Activated T-helper 1 cell treated with anti-CD3 and anti-CD28 coated beads, Interleukin-12 subunit alpha, Interleukin-12 subunit beta, Interleukin-2, Interleukin-4 antibody, amounts not matched to agents 30 ng/mL and 10 ng/mL and 1 ng/mL, durations not matched to agents 14 hours and 24 hours and 36 hours (primary cell): ENCODE data around the gene TLL1. TPM values are rescaled to one million over a fixed set of nuclear protein-coding genes. Genes with fewer than 3 reads are reported as not detected.

ENCODE experiments used
- DNase-seq: peaks from one replicate; pipeline ENCODE4 v3.0.0; 2021; ENCODE audit warnings: low spot score
- H3K27ac Mint-ChIP-seq: one replicate; pipeline ENCODE4 v1.8.0; 2021; ENCODE audit warnings: mild to moderate bottlenecking, mixed read lengths
- H3K27me3 Mint-ChIP-seq: one replicate; pipeline ENCODE4 v1.8.0; 2022; ENCODE audit warnings: mild to moderate bottlenecking, moderate library complexity, mixed read lengths; ENCODE audit not compliant: insufficient read depth
- H3K36me3 Mint-ChIP-seq: one replicate; pipeline ENCODE4 v1.8.0; 2021; ENCODE audit warnings: low read depth, mixed read lengths
- H3K4me1 Mint-ChIP-seq: one replicate; pipeline ENCODE4 v1.8.0; 2021; ENCODE audit warnings: low read depth, mixed read lengths
- H3K4me3 Mint-ChIP-seq: one replicate; pipeline ENCODE4 v1.8.0; 2021; ENCODE audit warnings: mild to moderate bottlenecking, moderate library complexity, mixed read lengths
- H3K9me3 Mint-ChIP-seq: one replicate; pipeline ENCODE4 v1.8.0; 2021; ENCODE audit warnings: mixed read lengths
- intact Hi-C: fragments of 100-400 bp; cut with micrococcal nuclease; formaldehyde crosslinking; loops from one replicate; pipeline ENCODE4 v1.15.1; 2024
- total RNA-seq: library from RNA; stranded (reverse); gene quantifications from 2 replicates; pipeline ENCODE4 v1.2.3, GENCODE V29; 2022

TLL1 gene
- total RNA-seq, 1 donor from 2014 or later = not detected

GRCh38 chr4:166092797-166093290 is 219.8 kb downstream of the TLL1 start:
- no peak overlapping the region for H3K4me3 Mint-ChIP-seq
- no peaks in the 10 kb centered on the region for H3K9me3 Mint-ChIP-seq
- DNase-seq = no peak
- H3K4me1 Mint-ChIP-seq = no peaks in the 10 kb centered on the region
- no peaks in the 10 kb centered on the region for H3K36me3 Mint-ChIP-seq
- H3K27ac Mint-ChIP-seq = no peak overlapping the region
- intact Hi-C loops = loop anchor here (1.0 kb wide), 2 partner anchors 556 to 600 kb away; no protein-coding TSS in a partner anchor
- H3K27me3 Mint-ChIP-seq = no peaks in the 10 kb centered on the region

- Mint-ChIP-seq H3K4me1 (no peaks in the 10 kb centered on the region), H3K9me3 (no peaks in the 10 kb centered on the region), H3K36me3 (no peaks in the 10 kb centered on the region), H3K27me3 (no peaks in the 10 kb centered on the region), H3K4me3 (no peak overlapping the region), H3K27ac (no peak overlapping the region)
- DNase-seq = no peak
- intact Hi-C loops = no loop called here
Observed at GRCh38 chr4:166104623-166105022, 231.6 kb downstream of the TLL1 start.

DNA sequence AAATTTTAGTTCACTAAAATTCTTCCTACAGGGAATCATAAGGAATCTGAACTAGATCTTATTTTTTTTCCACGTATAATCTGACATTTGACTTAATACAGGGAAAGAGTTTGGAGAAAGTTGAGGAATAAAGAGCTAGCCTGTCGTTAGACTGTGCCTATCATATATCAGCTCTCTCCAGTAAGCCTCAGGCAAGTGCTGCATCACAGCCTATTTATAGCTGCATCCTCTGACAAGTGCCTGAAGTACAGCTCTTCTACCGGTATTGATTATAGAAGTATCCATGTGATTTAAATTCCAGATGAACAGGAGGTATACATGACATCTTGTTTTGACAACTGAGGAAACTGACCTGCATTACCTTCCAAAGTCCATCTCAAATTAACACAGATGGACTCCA is 248.9 kb downstream of the TLL1 start:
- intact Hi-C loops = no loop called here
- no peak overlapping the region for H3K4me3 Mint-ChIP-seq
- H3K4me1 Mint-ChIP-seq = no peaks in the 10 kb centered on the region
- no peak for DNase-seq
- H3K9me3 Mint-ChIP-seq = no peaks in the 10 kb centered on the region
- no peak overlapping the region for H3K27ac Mint-ChIP-seq
- H3K36me3 Mint-ChIP-seq = no peaks in the 10 kb centered on the region
- no peaks in the 10 kb centered on the region for H3K27me3 Mint-ChIP-seq

- intact Hi-C loops = no loop called here
- Mint-ChIP-seq H3K27ac (no peak overlapping the region), H3K4me1 (no peaks in the 10 kb centered on the region), H3K36me3 (no peaks in the 10 kb centered on the region), H3K4me3 (no peak overlapping the region), H3K27me3 (no peaks in the 10 kb centered on the region), H3K9me3 (no peaks in the 10 kb centered on the region)
- DNase-seq = no peak
Observed at GRCh38 chr4:166123546-166123945, 250.5 kb downstream of the TLL1 start.

- H3K4me1 Mint-ChIP-seq = no peaks in the 10 kb centered on the region
- no peak overlapping the region for H3K4me3 Mint-ChIP-seq
- intact Hi-C loops = no loop called here
- no peaks in the 10 kb centered on the region for H3K27me3 Mint-ChIP-seq
- no peaks in the 10 kb centered on the region for H3K36me3 Mint-ChIP-seq
- H3K27ac Mint-ChIP-seq = no peak overlapping the region
- DNase-seq = no peak
- peaks cover 5% of the 10 kb centered on the region for H3K9me3 Mint-ChIP-seq
Observed at GRCh38 chr4:166128403-166128802, 255.4 kb downstream of the TLL1 start.

DNA sequence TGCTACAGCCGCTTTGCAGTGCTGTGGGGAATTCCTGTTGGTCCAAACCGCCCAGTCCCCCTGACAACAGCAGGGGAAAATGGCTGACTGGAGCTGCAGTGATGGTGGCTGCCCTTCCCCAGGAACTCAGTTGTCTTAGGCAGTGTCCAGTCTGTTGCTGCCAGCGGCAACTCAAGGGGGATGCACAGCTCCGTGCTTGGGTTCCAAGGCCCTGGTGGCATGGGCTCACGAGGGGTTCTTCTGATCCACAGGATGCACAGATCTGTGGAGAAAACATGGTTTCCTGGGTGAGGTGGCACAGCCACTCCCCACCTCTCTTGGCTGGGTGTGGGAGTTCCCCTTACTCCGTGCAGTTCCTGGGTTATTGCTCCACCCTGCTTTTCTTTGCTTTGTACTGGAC is 261.2 kb downstream of the TLL1 start:
- no peaks in the 10 kb centered on the region for H3K4me1 Mint-ChIP-seq
- H3K9me3 Mint-ChIP-seq = peaks cover 5% of the 10 kb centered on the region
- H3K27ac Mint-ChIP-seq = no peak overlapping the region
- H3K36me3 Mint-ChIP-seq = no peaks in the 10 kb centered on the region
- H3K4me3 Mint-ChIP-seq = no peak overlapping the region
- DNase-seq = no peak
- intact Hi-C loops = no loop called here
- H3K27me3 Mint-ChIP-seq = no peaks in the 10 kb centered on the region

DNA sequence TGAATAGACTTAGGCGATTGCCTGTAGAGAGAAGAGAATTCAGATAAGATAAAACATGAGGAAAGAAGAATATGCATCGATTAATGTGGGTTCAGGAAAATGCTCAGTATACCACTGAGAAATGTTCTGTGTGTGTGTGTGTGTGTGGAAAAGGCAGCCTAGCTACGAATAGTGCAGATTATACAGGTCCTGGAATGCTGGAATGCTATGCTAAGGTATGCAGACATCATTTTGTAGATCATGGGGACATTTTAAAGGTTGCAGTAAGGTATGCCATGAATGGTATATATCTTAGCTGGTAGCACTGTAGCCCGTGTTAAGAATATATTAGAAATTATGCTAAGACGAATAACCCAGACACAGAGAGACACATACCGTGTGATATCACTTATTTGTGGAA is 267.9 kb downstream of the TLL1 start:
- Mint-ChIP-seq H3K4me1 (no peaks in the 10 kb centered on the region), H3K9me3 (no peaks in the 10 kb centered on the region), H3K27me3 (no peaks in the 10 kb centered on the region), H3K27ac (no peak overlapping the region), H3K36me3 (no peaks in the 10 kb centered on the region), H3K4me3 (no peak overlapping the region)
- DNase-seq = no peak
- intact Hi-C loops = no loop called here

- Mint-ChIP-seq H3K27me3 (peaks cover 3% of the 10 kb centered on the region), H3K9me3 (no peaks in the 10 kb centered on the region), H3K36me3 (no peaks in the 10 kb centered on the region), H3K4me1 (no peaks in the 10 kb centered on the region), H3K27ac (no peak overlapping the region), H3K4me3 (no peak overlapping the region)
- no peak for DNase-seq
- intact Hi-C loops = no loop called here
Observed at GRCh38 chr4:166143227-166143626, 270.2 kb downstream of the TLL1 start.

DNA sequence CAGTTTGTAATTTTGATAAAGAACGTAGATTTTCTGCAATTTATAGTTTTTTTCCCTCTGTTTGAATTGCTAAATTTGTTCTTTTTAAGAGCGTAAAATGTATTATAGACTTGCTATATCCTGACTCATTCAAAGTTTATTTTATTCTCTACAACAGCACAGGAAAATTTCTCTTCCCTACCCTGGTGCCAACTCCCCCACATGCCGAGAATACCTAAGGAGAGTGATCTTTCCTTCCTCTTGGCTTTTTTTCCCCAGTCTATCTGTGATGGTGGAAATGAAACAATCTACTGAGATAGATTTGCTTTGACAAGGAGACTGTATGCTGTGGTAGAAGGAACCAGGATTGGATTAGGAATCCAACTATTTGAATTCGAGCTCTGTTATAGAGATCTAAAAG is 271.6 kb downstream of the TLL1 start:
- H3K4me3 Mint-ChIP-seq = no peak overlapping the region
- no peaks in the 10 kb centered on the region for H3K9me3 Mint-ChIP-seq
- intact Hi-C loops = no loop called here
- H3K4me1 Mint-ChIP-seq = no peaks in the 10 kb centered on the region
- peaks cover 3% of the 10 kb centered on the region for H3K27me3 Mint-ChIP-seq
- no peak for DNase-seq
- no peak overlapping the region for H3K27ac Mint-ChIP-seq
- H3K36me3 Mint-ChIP-seq = no peaks in the 10 kb centered on the region

DNA sequence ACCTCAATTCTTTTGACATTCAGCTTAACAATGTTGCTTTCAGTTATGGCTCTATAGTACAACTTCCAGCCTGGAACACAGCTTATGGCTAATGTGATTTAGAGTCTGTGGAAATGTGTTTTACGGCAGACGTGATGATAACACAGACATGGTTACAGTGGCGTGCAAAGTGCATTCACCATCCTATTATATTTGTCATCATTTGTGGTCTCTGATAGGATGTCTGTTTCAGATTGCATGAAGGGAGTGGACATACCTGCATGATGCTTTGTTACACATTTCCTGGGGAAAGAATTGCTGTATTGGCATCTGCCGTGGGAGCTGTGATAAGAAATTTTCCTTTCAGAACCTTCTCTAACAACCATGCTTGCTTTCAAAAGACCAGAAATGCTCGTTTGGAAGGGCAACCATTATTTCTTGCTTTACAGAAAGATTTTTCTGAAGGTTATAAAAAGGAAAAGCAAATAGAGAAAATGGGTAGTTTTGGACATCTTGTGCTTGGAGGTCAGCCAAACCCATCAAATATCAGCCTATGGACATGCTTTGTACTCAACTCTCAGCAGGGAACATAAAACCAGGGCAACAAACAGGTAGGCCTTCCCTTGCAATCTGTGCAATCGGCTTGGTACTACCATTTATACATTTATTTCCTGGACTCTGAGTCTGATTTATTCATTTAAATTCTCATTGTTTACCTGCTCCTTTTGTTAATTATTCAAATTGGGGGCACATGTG is 273.9 kb downstream of the TLL1 start:
- peaks cover 3% of the 10 kb centered on the region for H3K27me3 Mint-ChIP-seq
- no peaks in the 10 kb centered on the region for H3K9me3 Mint-ChIP-seq
- no peaks in the 10 kb centered on the region for H3K36me3 Mint-ChIP-seq
- no peak overlapping the region for H3K4me3 Mint-ChIP-seq
- H3K4me1 Mint-ChIP-seq = no peaks in the 10 kb centered on the region
- DNase-seq = no peak
- intact Hi-C loops = no loop called here
- H3K27ac Mint-ChIP-seq = no peak overlapping the region
